Loucy (cell line): ENCODE results near the gene FAM25A.
"Not testable (repeated sequence)": the region's sequence is repeated elsewhere in the genome, so short reads cannot be mapped to it uniquely, and the experiment has no call there.

Experiments used
- H2AFZ ChIP-seq: fragments of 200-600 bp; sonication (generic); 2 replicates; pipeline ENCODE4 v1.6.0; 2016; ENCODE audit warnings: antibody characterized with exemption, mild to moderate bottlenecking, low read length, moderate library complexity
- H3F3A ChIP-seq: fragments of 200-600 bp; 2 replicates; pipeline ENCODE4 v1.6.0; 2016; ENCODE audit warnings: antibody characterized with exemption, low read depth, mild to moderate bottlenecking
- H3K27me3 ChIP-seq: fragments of 200-600 bp; sonication (generic); 2 replicates; pipeline ENCODE4 v1.6.1; 2014; ENCODE audit warnings: low read length, mild to moderate bottlenecking; ENCODE audit not compliant: insufficient read depth, poor library complexity, severe bottlenecking
- H3K36me3 ChIP-seq: fragments of 200-600 bp; sonication (generic); 2 replicates; pipeline ENCODE4 v1.6.1; 2016; ENCODE audit warnings: low read length; ENCODE audit not compliant: insufficient read depth
- H3K4me1 ChIP-seq: fragments of 200-600 bp; sonication (generic); 2 replicates; pipeline ENCODE4 v1.5.1; 2014; ENCODE audit warnings: low read length, mild to moderate bottlenecking; ENCODE audit not compliant: insufficient read depth, poor library complexity, severe bottlenecking
- H3K4me2 ChIP-seq: fragments of 200-600 bp; sonication (generic); 2 replicates; pipeline ENCODE4 v1.6.0; 2014; ENCODE audit warnings: antibody characterized with exemption, low read length, low read depth, mild to moderate bottlenecking; ENCODE audit not compliant: poor library complexity, severe bottlenecking
- H3K4me3 ChIP-seq: fragments of 200-600 bp; sonication (generic); 2 replicates; pipeline ENCODE4 v1.5.1; 2014; ENCODE audit warnings: low read length, mild to moderate bottlenecking, mixed read lengths; ENCODE audit not compliant: poor library complexity, severe bottlenecking
- H3K79me2 ChIP-seq: fragments of 200-600 bp; sonication (generic); 2 replicates; pipeline ENCODE4 v1.6.1; 2014; ENCODE audit warnings: low read length; ENCODE audit not compliant: insufficient read depth
- H3K9ac ChIP-seq: fragments of 200-600 bp; sonication (generic); 2 replicates; pipeline ENCODE4 v1.6.0; 2014; ENCODE audit warnings: mild to moderate bottlenecking, low read depth, low read length, moderate library complexity; ENCODE audit not compliant: poor library complexity, severe bottlenecking
- H3K9me2 ChIP-seq: fragments of 200-600 bp; sonication (generic); replicated peaks from 2 replicates; pipeline ENCODE4 v1.6.1; 2016; ENCODE audit warnings: low read depth, low read length, mixed read lengths
- H3K9me3 ChIP-seq: fragments of 200-600 bp; sonication (generic); 2 replicates; pipeline ENCODE4 v1.6.1; 2014; ENCODE audit warnings: mild to moderate bottlenecking, antibody characterized with exemption, low read length, low read depth; ENCODE audit not compliant: insufficient read depth
- H4K20me1 ChIP-seq: fragments of 200-600 bp; sonication (generic); 2 replicates; pipeline ENCODE4 v1.6.0; 2014; ENCODE audit warnings: antibody characterized with exemption, low read length, mild to moderate bottlenecking; ENCODE audit not compliant: insufficient read depth, poor library complexity, severe bottlenecking
- CTCF ChIP-seq: fragments of 200-600 bp; sonication (generic); conservative IDR thresholded peaks from 2 replicates; pipeline ENCODE4 v1.5.1; 2014; ENCODE audit warnings: mild to moderate bottlenecking, antibody characterized with exemption, low read length
- EZH2phosphoT487 ChIP-seq: fragments of 200-600 bp; IDR thresholded peaks from 2 replicates; pipeline ENCODE4 v1.6.1; 2018; ENCODE audit warnings: antibody characterized with exemption, mild to moderate bottlenecking, moderate library complexity, borderline replicate concordance

The FAM25A gene

GRCh38 chr10:86988520-86988919 lies 31.6 kb upstream of the FAM25A start:
- no peaks in the 10 kb centered on the region for H3K79me2 ChIP-seq
- no peaks in the 10 kb centered on the region for H4K20me1 ChIP-seq
- H3K4me3 ChIP-seq: no peak overlapping the region
- H3K36me3 ChIP-seq: no peaks in the 10 kb centered on the region
- no peaks in the 10 kb centered on the region for H3F3A ChIP-seq
- no peak for TF ChIP-seq EZH2phosphoT487
- no peak for TF ChIP-seq CTCF
- no peak overlapping the region for H2AFZ ChIP-seq
- no peaks in the 10 kb centered on the region for H3K4me1 ChIP-seq
- no peaks in the 10 kb centered on the region for H3K9me3 ChIP-seq
- no peaks in the 10 kb centered on the region for H3K27me3 ChIP-seq
- no peak overlapping the region for H3K4me2 ChIP-seq
- H3K9ac ChIP-seq: no peak overlapping the region
- no peaks in the 10 kb centered on the region for H3K9me2 ChIP-seq

GRCh38 chr10:86991362-86991761 lies 28.7 kb upstream of the FAM25A start:
- H4K20me1 ChIP-seq, H3K4me3 ChIP-seq, H3K9me2 ChIP-seq, H3K9me3 ChIP-seq, H3K79me2 ChIP-seq, H3K9ac ChIP-seq, H2AFZ ChIP-seq, H3K27me3 ChIP-seq, H3K4me1 ChIP-seq, H3K36me3 ChIP-seq, H3F3A ChIP-seq, H3K4me2 ChIP-seq: not testable (repeated sequence)

- Histone ChIP-seq H3K9me3 (no peaks in the 10 kb centered on the region), H3F3A (no peaks in the 10 kb centered on the region), H3K4me2 (no peak overlapping the region), H3K36me3 (no peaks in the 10 kb centered on the region), H3K9ac (no peak overlapping the region), H3K9me2 (no peaks in the 10 kb centered on the region), H3K79me2 (no peaks in the 10 kb centered on the region), H4K20me1 (no peaks in the 10 kb centered on the region), H3K27me3 (no peaks in the 10 kb centered on the region), H3K4me3 (no peak overlapping the region), H3K4me1 (no peaks in the 10 kb centered on the region), H2AFZ (no peak overlapping the region)
- TF ChIP-seq EZH2phosphoT487 (no peak), CTCF (no peak)
These were observed 27.6 kb upstream of the FAM25A start for GRCh38 chr10:86992456-86992855.

GRCh38 chr10:86992929-86993328 lies 27.2 kb upstream of the FAM25A start:
- H3K4me1 ChIP-seq: no peaks in the 10 kb centered on the region
- H3K4me3 ChIP-seq: no peak overlapping the region
- H3K4me2 ChIP-seq: no peak overlapping the region
- no peaks in the 10 kb centered on the region for H3K9me3 ChIP-seq
- H3F3A ChIP-seq: no peaks in the 10 kb centered on the region
- H4K20me1 ChIP-seq: no peaks in the 10 kb centered on the region
- H3K9ac ChIP-seq: no peak overlapping the region
- TF ChIP-seq CTCF: no peak
- TF ChIP-seq EZH2phosphoT487: no peak
- H3K27me3 ChIP-seq: no peaks in the 10 kb centered on the region
- no peak overlapping the region for H2AFZ ChIP-seq
- no peaks in the 10 kb centered on the region for H3K79me2 ChIP-seq
- no peaks in the 10 kb centered on the region for H3K36me3 ChIP-seq
- H3K9me2 ChIP-seq: no peaks in the 10 kb centered on the region

- H3K4me3 ChIP-seq, H2AFZ ChIP-seq, H3F3A ChIP-seq, H3K9me2 ChIP-seq, H3K4me2 ChIP-seq, H3K27me3 ChIP-seq, H3K79me2 ChIP-seq, H3K9me3 ChIP-seq, H4K20me1 ChIP-seq, H3K4me1 ChIP-seq, H3K9ac ChIP-seq, H3K36me3 ChIP-seq: not testable (repeated sequence)
These were observed 20.2 kb upstream of the FAM25A start for GRCh38 chr10:86999802-87000403.
